Adipose tissue (tissue), 3 donors: ENCODE measurements around the gene FAM149A. TPM values are rescaled to one million over a fixed set of nuclear protein-coding genes. Genes with fewer than 3 reads are reported as not detected.

ENCODE experiments used
- polyA plus RNA-seq, 3 donors: library from polyadenylated mRNA; stranded (reverse); fragments of 200-250 nt; gene quantifications; one replicate each; pipeline ENCODE4 v1.2.3, GENCODE V29; 2013
- donor health status: healthy with polysubstance abuse.
- donor health status: Bipolar disorder and iron deficiency.
- donor health status: healthy.

Gene FAM149A
- polyA plus RNA-seq, 3 donors: 8.8 to 19.5 (median 12.7) TPM

Other genes with a start within 250 kb of the FAM149A start
- 1 to 10 TPM; 2.9 to 3.3 (median 3.2) TPM for gene TLR3, start 35.5 kb upstream of the FAM149A start, polyA plus RNA-seq
- gene CYP4V2, start 86.9 kb downstream of the FAM149A start, polyA plus RNA-seq: 10 to 100 TPM; 11.8 to 18.1 (median 14.0) TPM
- under 1 TPM in 2 of 3 donors, not detected in 1; 0.28 to 0.89 TPM for gene KLKB1, start 122.8 kb downstream of the FAM149A start, polyA plus RNA-seq
- gene F11, start 161.5 kb downstream of the FAM149A start, polyA plus RNA-seq: 10 to 100 TPM in 1 of 3 donors, not detected in 2; 15.0 TPM